HG02973 (cell line): Measurements from ENCODE around the gene ZNF232.
"Not testable (repeated sequence)": the region's sequence is repeated elsewhere in the genome, so short reads cannot be mapped to it uniquely, and the experiment has no call there.

Source experiments
- ATAC-seq: cut with Tn5 transposase; IDR thresholded peaks from one replicate; pipeline ENCODE4 v1.9.1; 2021; ENCODE audit warnings: moderate library complexity; ENCODE audit not compliant: unreplicated experiment

ZNF232 gene

GRCh38 chr17:5099271-5099670 lies 12.4 kb downstream of the ZNF232 start:
- no peak for ATAC-seq

GRCh38 chr17:5097101-5097834 lies 14.4 kb downstream of the ZNF232 start:
- no peak for ATAC-seq

DNA sequence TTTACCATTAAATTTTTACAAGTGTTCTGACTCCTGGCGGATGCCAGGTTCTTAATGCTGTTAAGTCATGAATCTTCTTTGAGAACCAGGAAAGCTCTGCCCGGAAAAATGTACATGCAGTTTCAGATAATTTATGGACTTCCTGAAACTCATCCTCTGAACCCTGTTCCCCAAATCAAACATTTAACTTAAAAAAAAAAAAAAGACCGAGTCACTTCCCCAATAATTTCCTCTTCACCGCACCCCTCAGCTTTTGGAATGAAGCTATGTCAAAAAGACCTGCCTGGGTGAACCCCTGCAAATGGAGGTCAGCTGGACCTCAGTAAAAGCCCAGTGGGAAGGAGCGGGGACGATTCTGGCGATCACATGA lies 15.0 kb downstream of the ZNF232 start:
- no peak for ATAC-seq

DNA sequence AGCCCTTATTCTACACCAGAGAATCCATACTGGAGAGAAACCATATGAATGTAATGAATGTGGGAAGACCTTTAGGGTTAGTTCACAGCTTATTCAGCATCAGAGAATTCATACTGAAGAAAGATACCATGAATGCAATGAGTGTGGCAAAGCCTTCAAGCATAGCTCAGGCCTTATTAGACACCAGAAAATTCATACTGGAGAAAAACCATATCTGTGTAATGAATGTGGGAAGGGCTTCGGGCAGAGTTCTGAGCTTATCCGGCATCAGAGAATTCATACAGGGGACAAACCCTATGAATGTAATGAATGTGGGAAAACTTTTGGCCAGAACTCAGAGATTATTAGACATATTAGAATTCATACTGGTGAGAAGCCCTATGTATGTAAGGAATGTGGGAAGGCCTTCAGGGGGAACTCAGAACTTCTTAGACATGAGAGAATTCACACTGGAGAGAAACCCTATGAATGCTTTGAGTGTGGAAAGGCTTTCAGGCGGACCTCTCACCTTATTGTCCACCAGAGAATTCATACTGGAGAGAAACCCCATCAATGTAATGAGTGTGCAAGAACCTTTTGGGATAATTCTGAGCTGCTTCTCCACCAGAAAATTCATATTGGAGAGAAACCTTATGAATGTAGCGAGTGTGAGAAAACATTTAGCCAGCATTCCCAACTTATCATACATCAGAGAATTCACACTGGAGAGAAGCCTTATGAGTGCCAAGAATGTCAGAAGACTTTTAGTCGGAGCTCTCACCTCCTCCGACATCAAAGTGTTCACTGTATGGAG lies 19.3 kb downstream of the ZNF232 start:
- ATAC-seq: no peak

- no peak for ATAC-seq
These were observed 31.1 kb downstream of the ZNF232 start for GRCh38 chr17:5080591-5080990.

DNA sequence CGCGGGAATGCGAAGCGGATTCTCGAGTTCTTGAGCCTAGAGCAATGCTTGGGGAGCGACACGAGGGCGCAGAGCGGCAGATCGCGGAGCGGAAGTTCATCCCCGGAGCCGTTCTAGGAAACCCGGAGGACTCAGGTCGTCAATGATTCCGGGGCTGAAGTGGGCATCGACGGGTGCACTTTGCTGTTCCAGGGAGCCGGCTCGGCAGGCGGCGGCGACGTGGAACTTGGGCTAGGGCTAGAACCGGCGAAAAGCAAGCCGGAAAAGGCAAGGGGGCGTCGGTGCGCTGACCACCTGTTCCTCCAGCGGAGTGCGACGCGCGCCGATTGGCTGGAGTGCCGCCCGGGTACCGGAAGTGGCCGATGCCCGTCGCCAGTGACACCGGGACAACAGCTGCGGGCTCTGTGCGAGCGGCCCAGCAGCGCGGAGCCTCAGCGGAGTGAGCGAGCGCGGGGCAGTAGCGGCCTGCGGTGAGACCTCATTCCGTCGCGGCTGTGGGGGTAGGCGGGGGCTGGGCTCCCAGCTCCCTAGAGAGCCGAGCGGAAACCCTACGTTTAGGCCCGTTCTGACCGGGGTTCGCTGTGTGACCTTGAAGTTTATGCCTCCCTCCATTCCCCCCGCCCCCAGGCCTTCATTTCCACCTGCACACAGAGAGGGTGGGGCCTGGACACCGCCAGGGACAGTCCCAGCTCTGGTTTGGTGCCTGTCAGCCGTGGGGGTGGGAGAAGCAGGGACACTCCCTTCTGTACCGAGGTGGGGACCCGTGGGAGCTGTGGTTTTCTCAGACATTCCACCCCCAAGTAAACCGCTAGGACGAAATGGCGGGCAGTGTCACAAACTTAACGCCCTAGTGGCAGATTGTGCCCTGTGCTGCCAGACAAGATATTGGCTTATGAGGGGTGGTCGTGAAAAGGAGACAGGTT lies 33.3 kb downstream of the ZNF232 start, which contains the start of gene ZFP3:
Gene ZFP3, plus strand, starts transcription at position 362 of the 923 bp plus-strand sequence. CDS start 13,038 bp downstream, outside the sequence.
- peak; percentile 77 for ATAC-seq

DNA sequence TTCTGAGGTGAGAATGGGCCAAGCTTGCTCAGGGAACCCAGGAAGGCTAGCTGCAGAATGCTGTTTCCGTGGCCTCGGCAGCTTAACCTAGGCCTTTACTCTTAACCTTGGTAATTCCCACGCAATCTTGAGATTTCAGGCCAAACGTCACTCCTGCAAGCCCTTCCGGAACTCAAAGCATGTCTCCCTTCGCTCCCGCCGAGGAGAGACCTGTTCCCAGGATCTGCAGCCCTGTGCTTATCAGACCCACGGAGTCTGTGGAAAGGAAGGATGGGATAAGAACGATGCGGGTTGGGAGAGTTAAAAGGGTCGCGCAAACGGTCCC lies 33.9 kb downstream of the ZNF232 start:
- ATAC-seq: no peak

DNA sequence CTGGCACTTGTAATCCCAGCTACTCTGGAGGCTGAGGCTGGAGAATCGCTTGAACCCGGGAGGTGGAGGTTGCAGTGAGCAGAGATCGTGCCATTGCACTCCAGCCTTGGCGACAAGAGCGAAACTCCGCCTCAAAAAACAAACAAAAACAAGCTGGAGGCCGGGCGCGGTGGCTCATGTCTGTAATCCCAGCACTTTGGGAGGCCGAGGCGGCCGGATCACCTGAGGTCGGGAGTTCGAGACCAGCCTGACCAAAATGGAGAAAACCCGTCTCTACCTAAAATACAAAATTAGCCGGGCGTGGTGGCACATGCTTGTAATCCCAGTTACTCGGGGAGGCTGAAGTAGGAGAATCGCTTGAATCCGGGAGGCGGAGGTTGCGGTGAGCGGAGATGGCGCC lies 34.4 kb downstream of the ZNF232 start:
- not testable (repeated sequence) for ATAC-seq

DNA sequence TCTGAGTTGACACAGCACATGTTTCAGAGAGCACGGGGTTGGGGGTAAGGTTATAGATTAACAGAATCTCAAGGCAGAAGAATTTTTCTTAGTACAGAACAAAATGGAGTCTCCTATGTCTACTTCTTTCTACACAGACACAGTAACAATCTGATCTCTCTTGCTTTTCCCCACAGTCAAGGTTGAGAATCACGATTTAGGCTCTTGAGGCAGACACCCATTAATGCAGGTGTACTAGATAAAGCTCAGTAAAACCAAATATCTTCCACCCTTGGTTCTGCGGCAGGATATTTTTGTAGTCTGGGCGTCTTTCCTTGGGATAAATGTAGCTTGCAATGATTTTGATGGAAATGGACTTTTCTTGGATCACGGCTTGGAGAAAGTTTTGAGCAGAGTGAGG lies 36.2 kb downstream of the ZNF232 start:
- ATAC-seq: not testable (repeated sequence)

- no peak for ATAC-seq
These were observed 42.0 kb downstream of the ZNF232 start for GRCh38 chr17:5069724-5070123.

DNA sequence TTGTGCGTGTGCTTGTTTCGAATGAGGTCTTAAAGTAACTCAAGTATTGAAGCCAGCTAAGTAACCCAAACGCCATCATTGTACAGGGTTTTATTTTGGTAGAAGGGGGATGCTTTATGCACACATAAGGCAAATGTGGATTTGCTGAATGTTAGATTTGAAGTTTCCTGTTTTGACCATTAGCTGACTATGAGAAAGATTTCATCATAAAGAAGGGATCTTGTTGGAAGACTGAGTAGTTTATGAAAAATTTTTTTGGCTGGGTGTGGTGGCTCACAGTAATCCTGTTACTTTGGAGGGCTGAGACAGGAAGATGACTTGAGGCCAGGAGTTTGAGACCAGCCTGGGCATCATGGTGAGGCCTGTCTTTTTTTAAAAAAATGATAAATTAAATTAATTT lies 43.4 kb downstream of the ZNF232 start:
- ATAC-seq: no peak

GRCh38 chr17:5065227-5065744 lies 46.4 kb downstream of the ZNF232 start:
- ATAC-seq: no peak
